ENCODE data around the gene PROSER1.
"Not testable (repeated sequence)": the region's sequence is repeated elsewhere in the genome, so short reads cannot be mapped to it uniquely, and the experiment has no call there.

PROSER1 gene

DNA sequence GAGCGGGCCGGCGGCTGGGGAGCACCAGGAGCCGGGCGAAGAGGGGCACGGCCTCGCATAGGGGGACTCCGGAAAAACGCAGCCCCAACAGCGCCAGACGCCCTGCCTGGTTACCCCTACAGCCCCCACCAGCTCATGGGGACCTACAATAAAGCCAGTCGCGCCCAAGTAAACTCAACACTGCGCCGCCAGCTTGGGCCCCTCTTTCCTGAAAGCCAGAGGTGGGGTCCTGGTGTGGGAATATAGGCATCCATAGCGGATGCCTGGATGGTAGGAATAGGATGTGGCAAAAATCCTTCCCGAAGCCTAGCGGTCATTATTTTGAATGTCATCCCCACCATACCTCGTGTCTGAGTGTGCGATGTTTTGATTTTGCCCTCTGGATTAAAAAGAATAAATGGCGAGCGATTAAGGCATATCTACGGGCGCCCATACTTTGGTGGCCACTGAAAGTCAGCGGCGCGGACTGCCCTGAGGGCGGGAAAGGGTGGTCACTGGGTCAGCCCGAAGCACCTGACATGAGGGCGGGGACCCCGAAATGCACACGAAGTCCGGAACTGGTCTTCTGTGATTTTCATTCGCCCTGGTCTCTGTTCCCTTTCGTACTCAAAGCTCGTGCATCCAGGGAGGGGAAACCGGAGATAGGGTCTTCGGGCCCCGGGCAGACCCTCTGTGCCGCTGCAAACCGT, at the start of gene PROSER1, which contains the start of gene NHLRC3:
Gene PROSER1 (minus strand): TSS at position 210 of the 689 bp plus-strand sequence. CDS start 847 bp downstream, outside the sequence.
Gene NHLRC3 (plus strand): TSS at position 577 of the 689 bp plus-strand sequence. CDS start 184 bp downstream, outside the sequence.
- TF ChIP-seq, protein P1, sequence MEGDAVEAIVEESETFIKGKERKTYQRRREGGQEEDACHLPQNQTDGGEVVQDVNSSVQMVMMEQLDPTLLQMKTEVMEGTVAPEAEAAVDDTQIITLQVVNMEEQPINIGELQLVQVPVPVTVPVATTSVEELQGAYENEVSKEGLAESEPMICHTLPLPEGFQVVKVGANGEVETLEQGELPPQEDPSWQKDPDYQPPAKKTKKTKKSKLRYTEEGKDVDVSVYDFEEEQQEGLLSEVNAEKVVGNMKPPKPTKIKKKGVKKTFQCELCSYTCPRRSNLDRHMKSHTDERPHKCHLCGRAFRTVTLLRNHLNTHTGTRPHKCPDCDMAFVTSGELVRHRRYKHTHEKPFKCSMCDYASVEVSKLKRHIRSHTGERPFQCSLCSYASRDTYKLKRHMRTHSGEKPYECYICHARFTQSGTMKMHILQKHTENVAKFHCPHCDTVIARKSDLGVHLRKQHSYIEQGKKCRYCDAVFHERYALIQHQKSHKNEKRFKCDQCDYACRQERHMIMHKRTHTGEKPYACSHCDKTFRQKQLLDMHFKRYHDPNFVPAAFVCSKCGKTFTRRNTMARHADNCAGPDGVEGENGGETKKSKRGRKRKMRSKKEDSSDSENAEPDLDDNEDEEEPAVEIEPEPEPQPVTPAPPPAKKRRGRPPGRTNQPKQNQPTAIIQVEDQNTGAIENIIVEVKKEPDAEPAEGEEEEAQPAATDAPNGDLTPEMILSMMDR (conservative IDR thresholded peaks at IDR 0.05) = no peak
- peak within 1 kb of the TSS; percentile 91 for H3K27ac ChIP-seq

DNA sequence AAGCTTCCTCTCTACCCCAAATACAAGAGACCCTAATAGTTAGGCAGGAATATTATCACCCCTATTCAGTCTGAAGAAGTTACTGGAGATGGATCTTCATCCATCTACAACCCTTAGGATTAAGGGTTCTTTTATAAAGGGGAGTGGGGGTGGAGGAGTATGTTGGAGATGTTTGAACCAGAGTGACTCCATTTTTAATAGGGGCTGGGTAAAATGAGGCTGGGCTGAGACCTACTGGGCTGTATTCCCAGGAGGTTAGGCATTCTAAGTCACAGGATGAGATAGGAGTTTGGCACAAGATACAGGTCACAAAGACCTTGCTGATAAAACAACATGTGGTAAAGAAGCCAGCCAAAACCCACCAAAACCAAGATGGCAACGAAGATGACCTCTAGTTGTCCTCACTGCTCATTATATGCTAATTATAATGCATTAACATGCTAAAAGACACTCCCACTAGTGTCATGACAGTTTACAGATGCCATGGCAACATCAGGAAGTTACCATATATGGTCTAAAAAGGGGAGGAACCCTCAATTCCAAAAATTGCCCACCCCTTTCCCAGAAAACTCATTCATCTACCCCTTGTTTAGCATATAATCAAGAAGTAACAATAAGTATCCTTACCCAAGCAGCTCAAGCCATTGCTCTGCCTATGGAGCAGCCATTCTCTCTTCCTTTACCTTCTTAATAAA, 48.5 kb upstream of the PROSER1 start:
- not testable (repeated sequence) for H3K27ac ChIP-seq

DNA sequence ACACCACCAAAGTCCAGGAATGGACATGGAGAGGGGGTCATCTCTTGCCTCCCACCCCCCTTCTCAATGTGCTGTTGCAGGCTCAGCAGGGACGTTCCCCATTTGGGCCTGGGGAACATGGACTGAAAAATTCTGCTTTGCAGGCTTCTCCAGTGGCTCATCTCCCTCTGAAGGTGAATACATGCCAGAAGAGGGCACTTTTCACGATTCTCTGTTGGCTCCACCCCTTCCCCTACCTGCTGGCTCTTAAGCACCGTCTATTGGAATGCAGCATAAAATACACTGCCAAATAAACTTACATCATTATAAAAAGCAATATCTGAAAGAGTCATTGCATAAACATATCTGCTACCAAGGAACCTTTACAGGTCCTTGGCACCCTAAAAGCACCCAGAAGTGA, 36.1 kb upstream of the PROSER1 start:
- H3K27ac ChIP-seq = no peak overlapping the region
- TF ChIP-seq, protein P1 (conservative IDR thresholded peaks at IDR 0.05) = peak; percentile 16; the same call in 1 of the 2 replicates

DNA sequence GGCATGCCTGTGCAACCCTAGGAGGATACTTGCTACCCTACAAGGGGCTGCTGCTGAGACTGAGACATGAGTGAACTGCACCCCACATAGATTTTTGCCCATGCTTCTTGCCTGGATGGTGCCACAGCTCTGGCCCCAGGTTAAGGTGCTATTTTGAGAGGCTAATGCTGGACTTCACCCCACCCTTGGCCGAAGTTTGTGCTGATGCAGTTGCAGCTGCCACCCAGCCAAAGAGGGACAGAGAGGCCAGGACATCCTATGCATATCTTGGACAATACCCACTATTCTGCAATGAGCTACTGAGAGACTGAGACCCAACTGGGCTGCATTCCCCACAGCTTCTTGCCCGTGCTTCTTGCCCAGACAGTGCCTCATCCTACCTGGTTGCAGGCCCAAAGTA, 35.0 kb upstream of the PROSER1 start:
- H3K27ac ChIP-seq = no peak overlapping the region
- TF ChIP-seq, protein P1 (conservative IDR thresholded peaks at IDR 0.05) = no peak

DNA sequence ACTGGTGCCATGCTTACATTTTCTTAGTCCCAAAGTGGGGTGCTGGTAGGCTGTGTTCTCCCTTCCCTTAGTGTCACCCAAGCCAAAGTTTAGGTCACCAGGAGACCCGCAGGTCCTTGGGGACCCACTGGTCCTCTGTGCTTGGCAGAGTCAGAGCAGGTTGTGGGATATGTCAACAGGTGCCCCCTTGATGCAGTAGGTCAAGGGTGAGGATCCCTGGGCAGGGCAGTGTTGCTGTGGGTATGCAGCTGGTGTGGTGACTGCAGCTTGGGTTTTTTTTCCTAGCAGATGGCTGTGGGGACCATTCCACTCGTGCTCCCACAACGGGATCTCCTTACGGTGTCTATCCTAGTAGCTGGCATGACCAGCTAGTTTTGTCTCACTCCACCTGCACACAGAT, 24.1 kb upstream of the PROSER1 start:
- TF ChIP-seq, protein P1 (conservative IDR thresholded peaks at IDR 0.05) = no peak
- H3K27ac ChIP-seq = no peak overlapping the region

DNA sequence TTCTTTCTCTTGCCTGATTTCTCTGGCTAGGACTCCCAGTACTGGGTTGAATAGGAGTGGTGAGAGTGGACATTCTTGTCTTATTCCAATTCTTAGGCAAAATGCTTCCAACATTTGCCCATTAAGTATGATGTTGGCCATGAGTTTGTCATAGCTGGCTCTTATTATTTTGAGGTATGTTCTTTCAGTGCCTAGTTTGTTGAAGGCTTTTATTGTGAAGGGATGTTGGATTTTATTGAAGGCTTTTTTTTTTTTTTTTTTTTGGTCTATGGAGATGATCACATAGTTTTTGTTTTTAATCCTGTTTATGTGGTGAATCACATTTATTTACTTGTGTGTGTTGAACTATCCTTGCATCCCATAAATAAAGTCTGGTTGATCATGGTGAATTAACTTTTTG, 20.2 kb upstream of the PROSER1 start:
- H3K27ac ChIP-seq = no peak overlapping the region
- TF ChIP-seq, protein P1 (conservative IDR thresholded peaks at IDR 0.05) = no peak

DNA sequence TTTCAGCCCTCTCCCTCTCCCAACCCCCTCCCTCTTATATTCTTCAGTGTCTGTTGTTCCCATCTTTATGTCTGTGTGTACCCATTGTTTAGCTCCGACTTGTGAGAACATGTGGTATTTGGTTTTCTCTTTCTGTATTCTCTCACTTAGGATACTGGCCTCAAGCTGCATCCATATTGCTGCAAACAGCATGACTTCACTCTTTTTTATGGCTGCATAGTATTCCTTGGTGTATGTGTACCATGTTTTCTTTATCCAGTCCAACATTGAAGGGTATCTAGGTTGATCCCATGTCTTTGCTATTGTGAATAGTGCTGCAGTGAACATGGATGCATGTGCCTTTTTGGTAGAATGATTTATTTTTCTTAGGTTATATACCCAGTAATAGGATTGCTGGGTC, 18.1 kb upstream of the PROSER1 start:
- no peak overlapping the region for H3K27ac ChIP-seq
- TF ChIP-seq, protein P1 (conservative IDR thresholded peaks at IDR 0.05) = no peak

DNA sequence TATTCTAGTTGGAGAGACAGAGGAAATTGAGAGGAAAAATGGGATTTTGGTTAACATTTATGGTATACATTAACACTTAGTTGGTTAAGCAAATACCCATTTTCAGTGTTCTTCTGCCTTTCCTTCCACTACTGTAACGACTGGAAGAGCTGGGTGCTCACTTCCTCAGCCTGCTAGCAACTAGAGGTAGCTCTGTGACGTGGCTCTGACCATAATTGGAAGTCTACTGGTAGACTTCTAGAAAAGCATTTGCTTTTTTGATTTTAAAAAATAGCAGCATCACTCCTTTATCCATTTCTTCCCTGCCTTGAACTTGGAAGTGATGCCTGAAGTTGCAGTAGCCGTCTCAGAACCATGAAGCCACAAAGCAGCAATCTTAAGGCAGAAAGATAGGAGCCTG, 16.2 kb upstream of the PROSER1 start:
- H3K27ac ChIP-seq = no peak overlapping the region
- TF ChIP-seq, protein P1 (conservative IDR thresholded peaks at IDR 0.05) = no peak

Measured in VCaP (cell line).